PFSK-1 (cell line): ENCODE results near the gene UIMC1.

Experiments
- POLR2AphosphoS5 ChIP-seq: IDR thresholded peaks from 2 replicates; pipeline ENCODE4 v1.6.1; 2012; ENCODE audit warnings: low read depth, mild to moderate bottlenecking, control low read depth, low read length, moderate library complexity
- REST ChIP-seq, 2 experiments: IDR thresholded peaks; 2 replicates each; pipeline versions ENCODE4 v1.6.1 to v1.8.0; 2011 to 2012; ENCODE audit warnings: low read depth in 2 of 2, low read length in 2 of 2, control low read depth in 1 of 2, inconsistent platforms in 1 of 2, mild to moderate bottlenecking in 1 of 2, moderate library complexity in 1 of 2; ENCODE audit not compliant: insufficient read depth in 1 of 2
- SIN3A ChIP-seq: IDR thresholded peaks from 2 replicates; pipeline ENCODE4 v1.6.1; 2012; ENCODE audit warnings: mild to moderate bottlenecking, low read length, moderate library complexity, borderline replicate concordance; ENCODE audit not compliant: insufficient read depth
- TAF1 ChIP-seq: IDR thresholded peaks from 2 replicates; pipeline ENCODE4 v1.6.1; 2012; ENCODE audit warnings: low read length, control low read depth, borderline replicate concordance; ENCODE audit not compliant: insufficient read depth

- TF ChIP-seq REST (IDR thresholded peaks at IDR 0.05; ENCODE audit: insufficient read depth in 1 of 2, low read depth in 2 of 2, low read length in 2 of 2): no peak
- TF ChIP-seq TAF1: no peak
- no peak for TF ChIP-seq POLR2AphosphoS5
- TF ChIP-seq SIN3A: no peak
These were observed 99.8 kb downstream of the UIMC1 start for GRCh38 chr5:176906796-176907195.
